Heart left ventricle (tissue), 16 donors: Measurements from ENCODE around the gene DNAH3. TPM values are rescaled to one million over a fixed set of nuclear protein-coding genes. Genes with fewer than 3 reads are reported as not detected.

Source experiments
- ATAC-seq, 4 donors: fragments of 200-7000 bp; cut with Tn5 transposase; one replicate each; pipeline ENCODE4 v1.9.1; 2020 to 2022; ENCODE audit warnings: moderate library complexity in 4 of 4, mild to moderate bottlenecking in 3 of 4, moderate number of reproducible peaks in 1 of 4
- DNase-seq, 5 donors: peaks; one replicate each; pipeline ENCODE4 v3.0.0-alpha.2; 2020
- H3K27ac ChIP-seq, 12 donors: fragments of 200-600 bp; sonication (generic) in 4 of 12; one replicate each; pipeline versions ENCODE4 v1.5.0 to v1.8.0; 2016 to 2022; ENCODE audit warnings: mild to moderate bottlenecking in 2 of 12
- H3K27me3 ChIP-seq, 9 donors: fragments of 200-600 bp; sonication (generic) in 2 of 9; one replicate each; pipeline versions ENCODE4 v1.5.1 to v1.8.0; 2016 to 2022; ENCODE audit warnings: mild to moderate bottlenecking in 3 of 9
- H3K36me3 ChIP-seq, 9 donors: fragments of 200-600 bp; sonication (generic) in 2 of 9; one replicate each; pipeline versions ENCODE4 v1.5.0 to v1.8.0; 2018 to 2022; ENCODE audit warnings: mild to moderate bottlenecking in 2 of 9
- H3K4me1 ChIP-seq, 12 donors: fragments of 200-600 bp; sonication (generic) in 4 of 12; one replicate each; pipeline versions ENCODE4 v1.5.0 to v1.8.0; 2016 to 2022; ENCODE audit warnings: mild to moderate bottlenecking in 3 of 12
- H3K4me3 ChIP-seq, 12 donors: fragments of 200-600 bp; sonication (generic) in 4 of 12; one replicate each; pipeline versions ENCODE4 v1.5.0 to v1.8.0; 2017 to 2022; ENCODE audit warnings: mild to moderate bottlenecking in 9 of 12, moderate library complexity in 4 of 12
- H3K9me3 ChIP-seq, 12 donors: fragments of 200-600 bp; sonication (generic) in 4 of 12; one replicate each; pipeline versions ENCODE4 v1.5.0 to v1.8.0; 2016 to 2022; ENCODE audit warnings: mild to moderate bottlenecking in 1 of 12
- POLR2A ChIP-seq, 2 donors: fragments of 450-650 bp; IDR thresholded peaks; one replicate each; pipeline ENCODE4 v1.6.1; 2017; ENCODE audit warnings: antibody characterized with exemption in 2 of 2, mild to moderate bottlenecking in 2 of 2, moderate library complexity in 2 of 2
- WGBS, 4 donors: extraction: QIAGEN DNeasy Blood & Tissue Kit in 2 of 4; methylation state at CpG; one replicate each; pipeline versions ENCODE4 v1.1.5 to v1.1.7; 2013 to 2018; 5-methylcytosine and 5-hydroxymethylcytosine counted together
- intact Hi-C, 10 donors: fragments of 100-400 bp; cut with DNase I; formaldehyde crosslinking; loops; one replicate each; pipeline versions ENCODE4 v1.11.1 to v1.14.2; 2022
- polyA plus RNA-seq, 2 donors: library from polyadenylated mRNA; stranded (reverse); fragments of 200-250 nt; gene quantifications; one replicate each; pipeline ENCODE4 v1.2.3, GENCODE V29; 2013
- total RNA-seq, 9 donors: library from RNA; depleted of rRNA in 2 of 9; stranded (reverse); fragments of >200 nt in 2 of 9; fragmentation: NEBNext Ultra II Directional in 3 of 9; extraction: Animal tissue kit (Norgen Biotek cat#: 25700) in 3 of 9; gene quantifications; one replicate each; pipeline versions ENCODE4 v1.1.0 to v1.2.4, GENCODE V29; 2016 to 2023
- TF ChIP-seq, protein P1 (sequence below), 12 donors: fragments of 200-600 bp; sonication (generic) in 4 of 12; IDR thresholded peaks; one replicate each; pipeline versions ENCODE4 v1.5.0 to v1.8.0; 2018 to 2022; ENCODE audit warnings: antibody characterized with exemption in 12 of 12, mild to moderate bottlenecking in 5 of 12
- donor health status: ischemic (EF 13 %, LVEDD 7.1; RV severe dilation, severe dysfunction).
- donor health status: healthy with polysubstance abuse.
- donor health status: DM: no; HTN: yes; CAD: no.
- donor health status: DM: no; HTN: no; CAD: no.
- donor health status: ischemic (EF 25% LVEDD 6.9; RV normal size, moderate dysfunction).
- donor health status: ischemic (EF 25% LVEDD 5.7; RV mildly dilated, moderate dysfunction).
- donor health status: healthy.
- donor health status: DM: yes; HTN: yes; CAD: no.
- donor health status: ischemic (EF 35%, LVEDD 5.7; RV mildly dilated, moderate dysfunction).
- donor health status: nonischemic (EF 11% LVEDD 7.7; RV severe dilation, severe dysfunction).
- donor health status: DM: yes; HTN: yes; CAD: no.
- donor health status: PGD.
- donor health status: ischemic (EF 29% LVEDD 5.4; RV normal size, mild dysfunction).
- donor health status: nonischemic (EF 23%, LVEDD 6.1; RV moderate dilation, normal function).

Gene DNAH3
- total and polyA plus RNA-seq, 11 donors, result 0.01 to 2.0 (median 0.87) TPM

GRCh38 chr16:21075252-21075651 lies 75.4 kb downstream of the DNAH3 start:
- no peaks in the 10 kb centered on the region for H3K36me3 ChIP-seq
- DNase-seq, result no peak
- peaks cover 0 to 4% (median 0%) of the 10 kb centered on the region in 12 donors for H3K9me3 ChIP-seq
- WGBS, 4 donors, result 48 to 57% (median 51%) methylated on average over 7 of the region's 7 CpGs
- no peaks in the 10 kb centered on the region for H3K27me3 ChIP-seq
- H3K27ac ChIP-seq, result no peak overlapping the region
- intact Hi-C loops, result no loop called here
- no peak for TF ChIP-seq POLR2A (IDR thresholded peaks at IDR 0.05)
- TF ChIP-seq, protein P1, sequence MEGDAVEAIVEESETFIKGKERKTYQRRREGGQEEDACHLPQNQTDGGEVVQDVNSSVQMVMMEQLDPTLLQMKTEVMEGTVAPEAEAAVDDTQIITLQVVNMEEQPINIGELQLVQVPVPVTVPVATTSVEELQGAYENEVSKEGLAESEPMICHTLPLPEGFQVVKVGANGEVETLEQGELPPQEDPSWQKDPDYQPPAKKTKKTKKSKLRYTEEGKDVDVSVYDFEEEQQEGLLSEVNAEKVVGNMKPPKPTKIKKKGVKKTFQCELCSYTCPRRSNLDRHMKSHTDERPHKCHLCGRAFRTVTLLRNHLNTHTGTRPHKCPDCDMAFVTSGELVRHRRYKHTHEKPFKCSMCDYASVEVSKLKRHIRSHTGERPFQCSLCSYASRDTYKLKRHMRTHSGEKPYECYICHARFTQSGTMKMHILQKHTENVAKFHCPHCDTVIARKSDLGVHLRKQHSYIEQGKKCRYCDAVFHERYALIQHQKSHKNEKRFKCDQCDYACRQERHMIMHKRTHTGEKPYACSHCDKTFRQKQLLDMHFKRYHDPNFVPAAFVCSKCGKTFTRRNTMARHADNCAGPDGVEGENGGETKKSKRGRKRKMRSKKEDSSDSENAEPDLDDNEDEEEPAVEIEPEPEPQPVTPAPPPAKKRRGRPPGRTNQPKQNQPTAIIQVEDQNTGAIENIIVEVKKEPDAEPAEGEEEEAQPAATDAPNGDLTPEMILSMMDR (IDR thresholded peaks at IDR 0.05), result no peak
- no peak overlapping the region for H3K4me3 ChIP-seq
- ATAC-seq, result peak in 2 of 4 donors; percentile 28 to 39
- H3K4me1 ChIP-seq, result peaks cover 0 to 13% (median under 1%) of the 10 kb centered on the region in 12 donors

GRCh38 chr16:21072976-21073375 lies 77.7 kb downstream of the DNAH3 start:
- peaks cover 0 to 4% (median 0%) of the 10 kb centered on the region in 12 donors for H3K9me3 ChIP-seq
- peak overlapping the region in 6 of 12 donors; percentile 13 to 48 (median 43) for H3K27ac ChIP-seq
- ATAC-seq (peak; percentile 26 to 86 (median 52)), DNase-seq (no peak)
- H3K36me3 ChIP-seq, result no peaks in the 10 kb centered on the region
- intact Hi-C loops, result loop anchor here in 1 of 10 donors (5.0 kb wide), 1 partner anchor 51 kb away; no protein-coding TSS in a partner anchor
- H3K4me1 ChIP-seq, result peaks cover 0 to 13% (median under 1%) of the 10 kb centered on the region in 12 donors
- 60 to 75% (median 71%) methylated on average over 1 of the region's 1 CpG for WGBS, 4 donors
- H3K27me3 ChIP-seq, result no peaks in the 10 kb centered on the region
- no peak for TF ChIP-seq POLR2A (IDR thresholded peaks at IDR 0.05)
- TF ChIP-seq, protein P1 (IDR thresholded peaks at IDR 0.05), result no peak
- H3K4me3 ChIP-seq, result no peak overlapping the region

GRCh38 chr16:21071741-21072140 lies 78.9 kb downstream of the DNAH3 start:
- TF ChIP-seq POLR2A (IDR thresholded peaks at IDR 0.05), result no peak
- TF ChIP-seq, protein P1 (IDR thresholded peaks at IDR 0.05), result no peak
- 91 to 98% (median 94%) methylated on average over 4 of the region's 4 CpGs for WGBS, 4 donors
- intact Hi-C loops, result loop anchor here in 1 of 10 donors (5.0 kb wide), 1 partner anchor 49 kb away; no protein-coding TSS in a partner anchor
- DNase-seq (no peak), ATAC-seq (no peak)
- Histone ChIP-seq H3K27me3 (no peaks in the 10 kb centered on the region), H3K4me1 (peaks cover 0 to 13% (median under 1%) of the 10 kb centered on the region in 12 donors), H3K9me3 (peaks cover 0 to 4% (median 0%) of the 10 kb centered on the region in 12 donors), H3K36me3 (no peaks in the 10 kb centered on the region), H3K4me3 (no peak overlapping the region), H3K27ac (no peak overlapping the region)

GRCh38 chr16:21070564-21070963 lies 80.1 kb downstream of the DNAH3 start:
- 81 to 91% (median 82%) methylated on average over 4 of the region's 4 CpGs for WGBS, 4 donors
- no peaks in the 10 kb centered on the region for H3K27me3 ChIP-seq

More at GRCh38 chr16:21070564-21070963, 80.1 kb downstream of the DNAH3 start:
- Histone ChIP-seq H3K36me3 (no peaks in the 10 kb centered on the region), H3K27ac (no peak overlapping the region), H3K4me3 (no peak overlapping the region), H3K9me3 (peaks cover 0 to 4% (median 0%) of the 10 kb centered on the region in 12 donors), H3K4me1 (peaks cover 0 to 13% (median under 1%) of the 10 kb centered on the region in 12 donors)
- ATAC-seq (no peak), DNase-seq (no peak)
- no peak for TF ChIP-seq POLR2A (IDR thresholded peaks at IDR 0.05)
- TF ChIP-seq, protein P1 (IDR thresholded peaks at IDR 0.05), result no peak
- intact Hi-C loops, result loop anchor here in 1 of 10 donors (5.0 kb wide), 1 partner anchor 48 kb away; no protein-coding TSS in a partner anchor
